ENCODE results near the gene APPBP2.

APPBP2 gene

GRCh38 chr17:60393840-60394723, 132.0 kb downstream of the APPBP2 start:
- no peak for DNase-seq (ENCODE audit: low read depth in 2 of 2)
